NCI-H128 (cell line): ENCODE measurements around the gene MRC1.

ENCODE experiments used
- DNase-seq: peaks from one replicate; lab custom pipeline; 2025; ENCODE audit not compliant: unreplicated experiment; lab: John Stamatoyannopoulos, UW

Gene MRC1

DNA sequence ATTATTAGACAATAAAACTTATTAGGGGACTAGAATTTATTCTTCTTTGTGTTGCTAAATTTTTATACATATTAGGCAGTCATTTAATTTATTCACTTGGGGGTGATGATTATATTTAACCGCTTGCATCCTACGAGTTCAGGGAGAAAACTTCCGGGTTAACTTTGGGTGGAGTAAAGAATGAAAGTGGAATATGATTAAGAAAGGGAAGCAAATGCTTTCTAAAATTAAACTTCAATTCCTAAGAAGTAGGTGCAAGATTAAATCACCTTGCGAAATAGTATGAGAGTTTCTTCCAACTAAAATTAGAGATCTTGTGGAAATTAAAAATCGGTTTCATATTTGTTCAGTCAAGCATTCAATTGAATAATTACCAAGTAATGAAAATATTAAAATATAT is 33.5 kb downstream of the MRC1 start:
- no peak for DNase-seq

GRCh38 chr10:17847585-17848296 is 38.6 kb downstream of the MRC1 start:
- no peak for DNase-seq

DNA sequence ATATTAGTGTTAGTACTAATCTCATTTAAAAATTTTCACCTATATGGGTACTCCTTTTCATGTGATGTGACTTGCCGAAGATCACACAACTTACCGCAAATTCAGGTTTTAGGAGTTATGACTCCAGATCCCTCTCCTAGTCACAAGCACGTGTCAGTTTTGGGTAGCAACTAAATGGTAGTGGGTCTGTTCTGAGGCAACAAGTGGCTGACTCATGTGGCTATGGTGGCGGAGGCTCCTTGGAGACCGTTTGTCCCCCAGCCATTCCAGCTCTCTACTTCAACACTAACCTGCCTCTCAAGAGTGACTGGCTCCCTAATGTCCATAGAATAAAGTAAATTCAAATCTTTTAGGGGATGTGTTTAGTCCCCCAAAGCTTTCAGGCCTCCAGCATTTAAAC is 39.5 kb downstream of the MRC1 start:
- no peak for DNase-seq

GRCh38 chr10:17850501-17850900 is 41.4 kb downstream of the MRC1 start:
- no peak for DNase-seq

GRCh38 chr10:17851611-17852010 is 42.5 kb downstream of the MRC1 start:
- no peak for DNase-seq

DNA sequence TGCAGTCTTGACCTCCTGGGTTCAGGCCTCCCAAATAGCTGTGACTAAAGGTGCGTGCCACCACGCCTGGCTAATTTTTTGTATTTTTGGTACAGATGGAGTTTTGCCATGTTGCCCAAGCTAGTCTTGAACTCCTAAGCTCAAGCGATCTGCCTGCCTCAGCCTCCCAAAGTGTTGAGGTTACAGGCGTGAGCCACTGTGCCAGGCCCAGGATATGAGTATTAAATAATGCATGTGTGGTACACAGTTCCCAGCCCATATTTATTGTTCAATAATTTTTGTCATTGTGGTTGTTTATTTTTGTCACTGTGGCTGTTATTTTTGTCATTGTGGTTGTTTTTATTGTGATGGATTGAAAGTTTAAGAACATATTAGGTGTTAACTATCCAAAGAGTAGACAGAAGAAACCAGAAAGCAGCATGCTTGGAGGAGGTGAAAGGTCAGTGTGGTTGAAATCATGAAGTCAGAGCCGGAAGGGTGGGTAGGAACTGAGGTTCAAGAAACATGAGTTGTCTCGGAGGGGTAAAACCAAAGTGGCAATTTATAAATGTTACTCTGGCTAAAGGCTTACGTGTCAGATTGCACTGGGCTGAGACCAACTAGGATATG is 45.0 kb downstream of the MRC1 start:
- no peak for DNase-seq

- no peak for DNase-seq
Measured at GRCh38 chr10:17857040-17857439, 47.9 kb downstream of the MRC1 start.

- no peak for DNase-seq
Measured at GRCh38 chr10:17859492-17860156, 50.5 kb downstream of the MRC1 start.

GRCh38 chr10:17861760-17862159 is 52.6 kb downstream of the MRC1 start:
- no peak for DNase-seq

DNA sequence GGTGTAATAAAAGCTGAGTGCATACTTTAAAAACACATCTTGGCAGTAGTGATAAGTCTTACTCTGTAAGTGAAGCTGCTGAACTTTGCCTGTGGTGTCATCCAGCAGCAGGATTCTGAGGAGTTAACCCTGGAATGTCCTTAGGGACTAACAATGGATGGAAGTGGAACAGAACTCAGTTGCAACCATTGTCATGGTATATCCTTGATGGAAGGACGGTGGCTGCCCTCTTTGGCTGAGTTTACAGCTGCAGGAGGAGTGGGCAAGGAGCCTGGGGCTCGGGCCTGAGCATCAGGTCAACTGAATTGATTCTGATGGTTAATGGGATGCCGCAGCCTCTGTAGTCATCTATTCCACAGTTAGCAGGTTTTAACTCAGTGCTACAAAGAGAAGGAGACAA is 56.2 kb downstream of the MRC1 start:
- no peak for DNase-seq

GRCh38 chr10:17866346-17866745 is 57.2 kb downstream of the MRC1 start:
- DNase-seq, result no peak

- DNase-seq, result no peak
Measured at GRCh38 chr10:17867056-17867455, 57.9 kb downstream of the MRC1 start.

GRCh38 chr10:17871036-17871435 is 61.9 kb downstream of the MRC1 start:
- no peak for DNase-seq

DNA sequence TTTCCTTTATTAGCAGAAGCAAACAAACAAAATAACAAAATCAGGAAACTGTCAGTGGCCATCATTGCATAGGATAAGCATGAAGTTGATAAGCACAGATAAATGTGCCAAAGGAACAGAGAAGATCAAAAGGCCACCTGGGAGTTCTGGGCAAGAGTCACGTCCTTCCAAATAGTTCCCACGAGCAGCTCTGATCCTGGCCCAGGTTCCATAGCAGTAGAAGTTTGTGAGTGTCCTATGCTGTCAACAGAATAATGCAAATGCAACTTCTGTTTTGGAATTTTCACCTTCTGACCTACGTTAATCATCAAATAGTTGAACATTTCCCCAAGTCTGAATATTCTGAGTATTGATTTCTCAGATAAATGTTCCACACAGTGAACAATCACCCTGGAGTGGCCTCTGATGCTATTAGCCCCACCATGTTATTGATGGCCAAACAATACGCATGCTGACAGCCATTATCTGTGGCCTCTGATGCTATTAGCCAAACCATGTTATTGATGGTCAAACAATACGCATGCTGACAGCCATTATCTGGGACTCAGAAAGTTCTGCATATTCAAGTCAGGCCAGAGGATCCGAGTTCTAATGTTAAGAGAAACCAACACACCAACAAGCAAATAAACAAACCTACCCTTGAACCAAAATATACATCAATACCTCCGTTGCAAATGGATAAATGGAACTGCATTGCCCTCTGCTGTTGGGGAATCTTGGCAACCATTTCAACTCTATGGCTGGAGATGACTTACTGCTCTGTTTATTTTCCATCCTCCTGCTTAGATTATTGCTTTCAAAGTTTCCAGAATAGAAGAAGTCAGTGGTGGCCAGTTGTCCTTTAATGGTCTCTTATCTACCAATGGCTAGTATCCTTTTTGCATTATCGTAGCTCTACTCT is 63.3 kb downstream of the MRC1 start:
- DNase-seq, result no peak

DNA sequence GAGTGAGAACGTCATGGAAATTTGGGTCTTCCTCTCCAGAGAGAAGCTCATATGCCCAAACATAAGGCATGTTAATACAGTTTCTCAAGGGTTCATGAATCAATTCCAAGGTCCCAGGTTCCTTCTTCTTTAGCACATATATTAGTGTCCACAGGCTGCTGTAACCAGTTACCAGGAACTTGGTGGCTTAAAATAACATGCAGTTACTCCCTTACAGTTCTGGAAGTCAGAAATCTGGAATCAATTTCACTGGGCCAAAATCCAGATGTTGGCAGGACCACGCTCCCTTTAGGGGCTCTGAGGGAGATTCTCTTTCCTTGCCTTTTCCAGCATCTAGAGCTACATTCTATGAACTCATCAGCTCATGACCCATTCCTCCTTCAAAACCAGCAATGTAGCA is 64.8 kb downstream of the MRC1 start:
- DNase-seq, result no peak

DNA sequence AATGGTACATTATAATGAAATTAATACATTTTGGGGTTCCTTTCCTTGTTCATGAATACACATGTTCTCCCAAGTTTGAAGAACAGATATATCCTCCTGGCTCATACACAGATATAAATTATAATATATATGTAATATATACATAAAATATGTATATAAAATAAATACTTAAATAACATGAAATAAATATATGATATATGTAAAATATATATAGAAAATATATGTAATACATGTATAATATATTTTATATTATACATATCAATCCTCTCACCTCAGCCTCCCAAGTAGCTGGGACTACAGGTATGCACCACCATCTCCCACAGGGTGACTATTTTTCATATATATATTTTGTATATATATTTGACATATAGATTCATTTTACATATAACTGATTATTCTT is 68.0 kb downstream of the MRC1 start:
- no peak for DNase-seq

GRCh38 chr10:17878896-17879295 is 69.7 kb downstream of the MRC1 start:
- DNase-seq, result no peak

- DNase-seq, result no peak
Measured at GRCh38 chr10:17880601-17881000, 71.5 kb downstream of the MRC1 start.

- DNase-seq, result no peak
Measured at GRCh38 chr10:17882557-17882956, 73.4 kb downstream of the MRC1 start.

GRCh38 chr10:17883621-17884020 is 74.5 kb downstream of the MRC1 start:
- peak; percentile 23 for DNase-seq

DNA sequence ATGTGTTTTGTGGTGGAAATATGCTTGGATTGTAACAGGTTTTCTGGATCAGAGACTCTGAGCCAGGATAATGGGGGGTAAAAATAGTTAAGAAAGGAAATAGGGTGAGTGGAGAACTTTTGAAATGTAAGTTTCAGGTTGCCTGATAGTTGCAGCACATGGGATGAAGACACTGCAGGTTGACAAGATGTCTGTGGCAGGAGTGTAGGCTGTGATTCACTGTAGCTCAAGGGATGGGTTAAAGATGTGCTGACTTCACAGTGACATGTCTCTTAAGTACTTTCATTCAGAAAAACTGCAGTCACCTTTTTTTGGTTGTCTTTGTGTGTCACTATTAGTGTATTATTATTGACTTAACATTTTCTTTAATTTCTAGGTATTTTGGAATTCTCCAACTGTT is 79.0 kb downstream of the MRC1 start:
- DNase-seq, result no peak
